HG03139 (cell line): Measurements from ENCODE around the gene CCDC141.

Source experiments
- ATAC-seq: cut with Tn5 transposase; IDR thresholded peaks from one replicate; pipeline ENCODE4 v1.9.1; 2021; ENCODE audit not compliant: unreplicated experiment

CCDC141 gene

DNA sequence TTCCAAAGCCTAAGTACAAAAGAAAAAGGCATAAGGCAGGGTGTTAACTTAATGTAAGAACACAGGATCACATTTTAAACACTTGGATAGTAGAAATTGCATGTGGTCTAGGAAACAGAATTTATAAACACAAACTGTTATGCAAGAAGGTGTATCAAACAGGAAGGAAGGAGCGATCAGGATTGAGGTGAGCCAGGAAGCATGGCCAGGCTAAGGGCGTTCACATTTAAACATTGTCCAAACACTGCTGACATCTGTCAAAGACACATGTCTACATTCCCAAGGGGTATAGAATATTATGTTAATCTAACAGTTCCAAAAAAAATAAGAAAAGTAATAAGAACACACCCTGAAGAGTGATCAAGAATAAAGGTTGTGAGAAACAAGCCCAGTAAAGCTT, 71.3 kb downstream of the CCDC141 start:
- ATAC-seq, result no peak

DNA sequence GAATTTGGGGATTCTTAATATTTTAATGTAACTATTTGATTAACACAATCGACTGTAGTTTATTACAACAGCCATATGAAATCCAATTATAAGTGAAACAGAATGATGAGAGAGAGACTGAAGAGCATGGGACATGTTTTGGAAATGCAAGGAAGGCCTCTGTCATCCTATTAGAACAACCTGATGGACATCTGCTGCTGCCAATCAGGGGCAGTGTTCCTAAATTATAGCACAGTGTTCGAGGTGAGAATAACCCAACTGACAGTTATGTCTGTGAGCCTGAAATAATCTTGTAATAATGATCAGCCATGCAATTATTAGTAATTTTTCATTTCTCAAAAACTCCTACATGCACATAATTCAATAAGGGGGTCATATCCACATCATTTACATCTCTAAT, 73.6 kb downstream of the CCDC141 start:
- no peak for ATAC-seq

DNA sequence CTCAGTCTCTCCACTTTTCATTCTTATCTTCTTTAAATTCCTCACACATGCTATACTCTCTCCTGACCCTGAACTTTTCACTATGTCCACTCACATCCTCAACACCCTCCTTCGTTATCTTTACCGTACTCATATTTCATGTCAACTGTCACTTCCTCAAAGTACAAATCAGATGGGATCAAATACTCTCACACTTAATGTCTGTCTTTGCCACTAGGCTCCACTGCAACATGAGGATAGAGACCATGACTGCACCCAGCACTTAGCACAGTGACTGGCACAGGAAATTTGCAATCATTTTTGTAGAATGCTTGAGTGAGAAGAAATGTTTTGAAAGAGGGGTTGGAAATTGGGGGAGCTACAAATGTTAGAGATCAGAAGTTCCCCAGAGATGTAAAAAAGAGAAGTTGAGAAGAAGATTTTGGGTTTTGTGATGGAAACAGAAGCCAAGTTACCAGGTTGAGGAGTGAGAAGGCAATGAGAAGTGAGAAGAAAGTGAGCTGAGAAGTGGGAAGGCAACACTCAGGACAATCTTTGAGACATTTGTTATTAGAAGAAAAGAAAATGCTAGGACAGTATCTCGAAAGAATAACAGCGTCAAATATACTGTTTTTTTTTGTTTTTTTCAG, 87.0 kb downstream of the CCDC141 start:
- no peak for ATAC-seq

DNA sequence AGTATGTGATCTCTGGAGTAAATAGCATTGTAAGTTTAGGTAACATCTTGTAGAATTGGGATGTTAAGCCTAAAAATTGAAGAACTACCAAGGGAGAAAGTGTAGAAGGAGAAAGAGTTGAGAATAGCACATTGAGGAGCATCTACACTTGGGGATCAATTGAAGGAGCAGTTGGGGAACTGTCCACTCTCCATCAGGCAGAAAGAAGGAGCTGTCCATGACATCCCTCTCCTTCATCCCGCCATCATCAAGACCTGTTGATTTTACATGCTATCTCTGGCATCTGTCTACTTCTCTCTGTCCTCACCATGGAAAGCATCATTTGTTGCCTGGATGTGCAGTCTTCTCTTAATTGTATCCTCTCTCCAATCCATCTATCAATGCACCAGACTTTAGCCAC, 87.8 kb downstream of the CCDC141 start:
- no peak for ATAC-seq

DNA sequence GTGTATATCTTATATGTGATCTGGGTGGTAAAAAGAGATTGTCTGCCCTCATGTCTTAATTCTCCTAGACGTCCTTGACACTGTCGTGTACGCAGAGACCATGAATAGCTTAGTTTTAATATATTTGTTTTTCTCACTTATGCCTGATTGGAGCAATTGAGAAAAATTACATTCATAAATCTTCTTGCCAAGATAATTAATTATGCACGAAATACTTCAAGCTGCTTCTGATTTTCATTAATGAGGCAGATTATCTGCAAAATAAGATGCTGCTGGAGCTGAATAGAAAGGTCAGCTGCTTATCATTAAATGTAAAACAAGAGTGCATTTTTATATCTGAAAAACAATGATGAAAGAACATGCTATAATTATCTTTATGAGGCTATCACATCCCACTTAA, 95.9 kb downstream of the CCDC141 start:
- no peak for ATAC-seq

DNA sequence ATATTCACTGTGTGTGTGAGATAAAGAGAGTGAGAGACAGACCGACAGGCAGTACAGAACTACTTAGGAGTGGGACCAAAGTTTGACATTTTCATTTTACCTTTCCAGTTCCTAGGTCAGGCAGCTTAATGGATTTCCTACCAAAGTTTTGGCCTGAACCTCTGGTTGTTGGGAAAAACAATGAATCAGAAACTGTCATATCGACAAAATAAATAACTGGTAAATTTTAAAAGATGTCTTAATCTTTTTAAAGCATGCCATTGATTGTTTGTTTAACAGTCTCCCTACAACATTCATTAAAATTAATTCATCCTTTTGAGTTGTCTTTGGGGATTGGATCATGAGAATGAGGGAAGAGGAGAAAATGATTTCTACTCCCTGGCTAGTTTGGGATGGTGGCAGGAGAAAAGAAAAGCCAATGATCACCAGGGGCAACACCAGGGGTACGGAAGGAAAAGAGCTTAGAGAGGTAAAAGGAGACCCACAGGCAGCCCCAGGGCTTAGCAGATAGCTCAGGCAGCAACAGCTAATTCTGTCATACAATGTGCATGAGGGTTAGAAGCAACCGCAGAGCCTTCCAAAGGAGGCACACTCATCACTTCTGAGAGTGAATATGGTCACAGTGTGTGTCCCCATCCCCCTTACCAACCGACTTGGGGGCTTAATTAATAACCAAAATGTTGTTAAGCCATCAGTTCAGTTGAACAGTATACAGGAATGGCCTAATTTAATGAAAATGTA, 98.5 kb downstream of the CCDC141 start:
- no peak for ATAC-seq

DNA sequence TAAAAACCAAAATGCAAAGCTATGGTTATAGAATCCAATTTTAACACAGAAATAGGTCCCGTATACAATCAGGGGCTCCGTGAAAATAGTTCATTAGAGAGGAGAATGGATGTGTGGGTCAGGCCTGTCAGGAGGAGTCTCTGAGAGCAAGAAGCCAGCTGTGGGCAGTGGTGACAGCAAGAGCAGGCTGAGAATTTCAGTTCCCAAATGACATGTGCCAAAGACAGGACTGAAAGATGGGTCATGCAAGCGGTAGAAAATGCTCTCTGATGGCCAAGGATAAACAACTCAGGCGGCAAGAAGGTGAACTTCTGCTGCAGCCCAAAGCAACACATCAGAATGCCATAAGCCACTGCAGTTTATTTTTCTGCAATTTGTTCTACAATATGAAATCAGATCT, 100.4 kb downstream of the CCDC141 start:
- no peak for ATAC-seq

DNA sequence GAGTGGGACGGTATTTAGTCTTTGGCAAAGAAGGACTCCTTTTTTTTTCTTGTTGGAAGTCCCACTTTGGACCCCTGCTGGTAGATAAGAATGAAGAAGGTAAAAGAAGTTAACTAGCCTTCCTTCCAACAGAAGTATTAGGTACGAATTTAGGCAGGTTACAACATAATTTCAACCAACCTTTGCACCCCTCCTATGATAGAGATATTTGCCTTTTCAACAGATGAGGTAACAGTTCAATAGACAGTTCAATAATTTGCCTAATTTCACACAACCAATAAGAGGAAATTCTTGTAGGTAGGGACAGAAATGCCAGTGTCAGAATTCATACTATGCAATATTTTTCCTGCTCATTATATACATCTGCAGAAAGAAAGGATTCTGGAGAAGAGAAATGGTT, 100.8 kb downstream of the CCDC141 start:
- ATAC-seq, result no peak

DNA sequence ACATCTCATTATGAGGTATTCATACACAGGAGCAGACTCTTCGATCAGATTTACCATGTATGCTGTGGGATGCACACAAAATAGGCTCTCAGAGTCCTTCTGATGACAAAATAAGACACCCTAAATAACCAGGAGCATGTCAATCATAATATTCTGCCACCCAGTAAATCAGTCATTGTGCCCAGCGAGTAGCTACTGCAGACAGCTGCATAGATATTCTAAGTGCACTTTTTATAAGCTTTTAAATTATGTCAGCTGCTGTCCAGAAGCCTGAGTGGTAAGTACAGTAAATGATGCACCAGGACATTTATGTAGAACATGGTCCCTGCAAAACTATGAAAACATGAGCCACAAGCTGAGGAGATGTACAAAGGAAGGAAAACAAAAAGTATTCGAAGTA, 102.9 kb downstream of the CCDC141 start:
- no peak for ATAC-seq

DNA sequence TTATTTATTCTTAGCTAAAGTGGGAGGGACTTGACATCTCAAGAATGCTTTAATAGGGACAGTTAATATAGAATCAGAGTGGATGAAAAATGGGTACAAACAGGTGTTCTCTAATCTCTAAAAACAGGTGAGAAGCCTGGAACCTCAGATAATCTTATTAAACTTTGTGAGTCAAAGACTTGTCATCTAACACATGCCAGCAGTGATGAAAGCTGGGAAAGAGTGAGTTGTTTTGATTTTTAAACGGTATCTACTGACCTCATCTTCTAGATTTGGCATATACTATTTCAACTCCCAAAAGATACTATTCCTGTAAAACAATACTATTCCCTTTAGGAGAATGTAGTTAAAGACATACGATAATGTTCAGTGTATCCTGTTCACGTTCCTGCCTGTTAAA, 103.4 kb downstream of the CCDC141 start:
- no peak for ATAC-seq

DNA sequence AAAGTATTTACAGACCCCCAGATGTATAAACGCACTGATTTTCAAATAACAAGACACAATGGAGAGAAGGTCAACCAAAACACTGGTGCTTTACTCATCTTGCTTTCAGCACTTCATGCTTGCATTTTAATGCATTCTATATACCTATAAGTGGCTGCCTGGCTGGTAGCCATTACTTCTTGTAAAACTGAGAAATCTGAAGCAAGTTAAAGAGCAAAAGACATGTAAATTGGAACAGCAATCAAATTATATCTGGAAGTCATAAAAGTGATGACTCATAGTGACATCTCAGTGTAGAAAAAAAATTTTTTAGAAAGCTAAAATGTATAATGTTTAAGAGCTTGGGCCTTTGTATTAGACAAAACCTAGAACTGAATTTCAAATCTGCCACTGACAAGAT, 106.2 kb downstream of the CCDC141 start:
- no peak for ATAC-seq

DNA sequence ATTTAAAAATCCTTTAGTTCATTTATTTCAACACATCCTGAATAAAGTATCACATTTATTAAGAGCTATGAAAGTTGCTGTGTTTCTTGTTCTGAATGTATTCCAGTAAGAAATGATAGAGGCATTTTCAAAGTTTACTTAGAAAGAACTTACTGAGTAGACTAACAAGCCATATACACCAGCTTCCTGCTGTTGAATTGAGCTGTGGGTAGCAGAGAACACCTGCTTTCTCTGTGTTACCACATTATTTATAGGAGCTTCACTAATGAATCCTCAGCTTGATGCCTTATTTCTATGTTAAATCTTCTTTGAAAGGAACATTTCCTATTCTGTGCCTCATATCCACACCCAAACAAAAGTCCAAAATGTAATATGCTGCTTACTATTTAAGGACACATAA, 115.4 kb downstream of the CCDC141 start:
- no peak for ATAC-seq

DNA sequence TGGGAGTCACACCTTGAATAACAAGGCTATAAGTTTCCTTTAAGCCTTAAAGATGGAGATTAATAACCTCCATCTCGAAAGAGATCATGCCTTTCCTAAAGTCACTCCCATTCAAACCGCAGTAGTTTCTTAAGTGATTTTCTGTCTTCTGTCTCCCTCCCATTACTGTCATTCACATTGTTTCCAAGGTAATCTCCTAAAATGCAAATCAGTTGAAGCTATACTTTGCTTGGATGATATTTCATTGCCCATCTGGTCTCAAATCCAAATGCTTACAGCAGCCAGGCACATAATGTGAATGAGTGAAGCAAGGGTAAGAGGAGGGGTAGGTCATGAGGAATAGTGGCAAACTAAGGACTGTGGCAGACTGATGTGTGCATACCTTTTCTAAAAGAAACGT, 116.4 kb downstream of the CCDC141 start:
- no peak for ATAC-seq

DNA sequence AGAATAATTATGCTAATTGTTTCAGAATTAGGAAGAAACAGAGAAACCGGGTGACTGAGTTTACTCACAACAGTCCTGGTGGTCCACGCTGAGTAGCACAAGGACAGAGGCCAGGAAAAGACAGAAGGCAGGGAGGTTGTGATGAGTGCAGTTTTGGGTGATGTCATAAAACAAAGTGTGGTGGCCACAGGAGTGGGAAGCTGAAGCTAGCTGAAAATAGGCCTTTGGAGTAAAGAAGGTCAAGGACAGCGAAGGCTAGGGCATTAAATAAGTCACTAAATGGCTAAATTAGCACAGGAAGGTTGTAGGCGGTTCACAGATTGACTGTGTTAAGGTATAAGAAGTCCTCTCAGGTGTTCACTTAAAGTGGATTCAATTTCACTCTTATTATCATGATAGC, 121.9 kb downstream of the CCDC141 start:
- ATAC-seq, result no peak

DNA sequence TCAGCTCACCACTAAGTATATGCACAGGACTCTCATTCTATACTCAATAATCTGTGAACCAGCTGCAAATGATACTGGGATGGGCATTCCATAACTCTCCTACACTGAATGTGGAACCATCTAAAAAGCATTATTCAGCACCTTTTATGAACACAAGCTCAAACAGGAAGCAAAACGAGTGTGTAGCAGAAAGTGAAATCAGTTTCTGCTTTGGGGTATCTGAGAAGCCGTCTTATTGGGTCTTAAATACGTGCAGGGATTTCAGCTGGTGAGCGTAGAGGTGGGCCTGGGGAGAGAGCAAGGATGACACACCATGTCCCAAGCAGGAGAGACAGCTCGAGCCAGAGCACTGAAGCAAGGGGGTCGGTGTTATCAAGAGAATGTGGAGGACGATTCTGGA, 122.8 kb downstream of the CCDC141 start:
- ATAC-seq, result no peak

DNA sequence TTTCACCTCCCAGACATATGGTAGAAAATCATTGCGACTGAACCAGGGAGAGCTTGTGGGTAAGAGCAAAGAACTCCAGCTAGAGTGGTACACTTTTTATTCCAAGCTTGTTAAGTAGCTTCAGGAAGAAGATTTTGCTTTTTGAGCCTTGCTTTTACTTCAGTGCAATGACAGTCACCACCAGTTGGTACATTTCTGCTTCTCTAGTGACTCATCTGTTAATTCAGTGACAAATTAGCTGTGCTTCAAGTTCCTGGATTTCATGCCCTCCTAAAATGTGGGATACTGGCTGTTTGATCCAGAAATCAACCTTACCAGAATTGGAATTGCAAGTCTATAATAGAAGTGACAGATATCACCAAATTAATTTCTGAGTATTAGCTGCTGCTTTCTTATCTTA, 125.1 kb downstream of the CCDC141 start:
- no peak for ATAC-seq

DNA sequence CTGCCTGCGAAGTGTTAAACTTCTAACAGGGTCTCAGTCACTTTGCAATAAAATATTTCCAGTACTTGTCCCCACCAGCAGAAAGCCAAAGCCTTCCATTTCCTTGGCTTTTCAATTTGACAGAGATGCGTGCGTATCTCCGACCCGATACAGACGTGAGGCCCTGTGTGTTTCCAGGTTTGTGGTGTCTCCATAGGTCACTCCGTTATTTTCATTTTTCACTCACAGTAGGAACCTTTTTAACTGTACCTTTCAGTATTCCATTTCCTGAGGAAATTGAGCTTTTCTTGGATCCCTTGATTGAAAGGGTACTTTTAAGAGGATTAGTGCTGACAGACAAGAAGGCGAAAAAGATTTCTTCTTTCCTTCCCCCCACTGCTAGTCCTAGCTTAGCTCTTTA, 126.4 kb downstream of the CCDC141 start:
- ATAC-seq, result no peak

DNA sequence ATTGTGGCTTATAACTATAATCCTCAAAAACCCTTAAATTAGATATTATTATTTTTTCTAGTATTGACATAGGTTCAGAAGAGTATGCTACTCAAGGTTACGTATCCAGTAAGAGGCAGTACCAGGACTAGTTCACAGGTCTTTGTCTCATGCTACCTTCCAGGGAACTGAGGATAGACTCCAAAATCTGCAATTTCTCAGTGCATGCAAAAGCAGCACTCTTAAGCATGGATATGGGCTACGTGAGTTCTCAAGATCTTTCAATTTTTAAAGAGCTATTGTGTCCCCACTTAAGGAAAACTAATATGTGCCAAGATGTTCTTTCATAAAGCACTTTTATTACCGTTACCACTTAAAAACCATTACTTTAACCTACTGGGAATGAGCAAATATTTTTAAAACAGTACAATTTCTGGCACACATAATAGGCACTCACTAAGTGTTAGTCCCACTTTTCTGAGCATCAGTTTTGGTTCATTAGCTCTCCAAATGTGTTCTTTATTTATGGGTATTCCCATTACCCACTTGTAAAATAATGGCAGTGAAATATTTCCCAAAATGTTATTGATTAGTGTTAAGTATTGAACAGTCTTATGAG, 128.9 kb downstream of the CCDC141 start:
- no peak for ATAC-seq

DNA sequence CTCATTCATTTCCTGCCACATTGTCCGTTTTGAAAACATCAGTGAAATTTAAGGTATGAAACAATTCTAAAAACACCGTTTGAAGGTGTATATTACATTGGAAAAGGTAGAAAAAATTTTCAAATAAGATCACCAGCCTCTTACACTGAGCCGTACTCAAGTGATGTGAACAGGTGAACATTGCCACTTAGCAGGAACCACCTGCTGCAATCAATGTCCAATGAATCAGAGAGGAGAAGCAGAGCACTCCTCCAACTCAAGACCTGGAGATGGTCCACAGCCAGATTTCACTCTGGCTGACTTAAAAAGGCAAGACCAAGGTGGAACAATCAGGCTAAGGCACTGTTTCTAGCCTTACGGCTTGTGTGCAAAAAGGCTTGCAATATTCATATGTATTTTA, 132.4 kb downstream of the CCDC141 start:
- no peak for ATAC-seq

DNA sequence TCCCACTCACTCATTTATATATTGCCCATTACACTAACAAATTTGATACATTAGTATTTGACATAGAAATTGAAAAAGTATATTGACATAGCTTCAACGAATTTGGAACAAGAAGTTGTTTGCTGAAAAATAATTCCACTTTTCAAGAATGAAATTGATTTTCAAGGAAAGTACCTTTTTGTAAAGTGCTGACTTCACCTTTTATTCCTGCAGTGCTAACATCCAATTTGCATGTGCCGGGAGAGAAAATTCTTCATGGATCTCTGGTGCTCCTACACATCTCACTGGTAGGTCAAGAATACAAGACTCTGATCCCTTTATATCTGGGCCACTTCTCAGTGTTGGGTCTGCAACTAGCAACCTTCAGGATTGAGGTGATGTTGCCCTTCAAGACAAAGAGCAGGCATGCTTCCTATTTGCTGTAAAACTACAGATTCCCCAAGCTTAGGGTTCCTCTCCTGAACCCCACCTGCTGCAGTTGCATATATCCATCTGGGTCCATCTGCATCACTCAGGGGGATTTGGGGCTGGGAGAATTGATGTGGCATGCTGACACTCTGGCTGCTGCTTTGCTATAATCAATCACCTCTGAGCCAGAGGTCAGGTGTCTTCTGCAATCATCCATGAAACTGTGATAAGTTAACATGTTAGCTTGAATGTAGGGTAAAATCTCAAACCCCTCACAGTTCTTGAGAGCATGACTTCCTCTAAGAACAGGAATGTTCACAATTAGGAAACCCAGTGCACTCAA, 134.3 kb downstream of the CCDC141 start:
- ATAC-seq, result no peak

DNA sequence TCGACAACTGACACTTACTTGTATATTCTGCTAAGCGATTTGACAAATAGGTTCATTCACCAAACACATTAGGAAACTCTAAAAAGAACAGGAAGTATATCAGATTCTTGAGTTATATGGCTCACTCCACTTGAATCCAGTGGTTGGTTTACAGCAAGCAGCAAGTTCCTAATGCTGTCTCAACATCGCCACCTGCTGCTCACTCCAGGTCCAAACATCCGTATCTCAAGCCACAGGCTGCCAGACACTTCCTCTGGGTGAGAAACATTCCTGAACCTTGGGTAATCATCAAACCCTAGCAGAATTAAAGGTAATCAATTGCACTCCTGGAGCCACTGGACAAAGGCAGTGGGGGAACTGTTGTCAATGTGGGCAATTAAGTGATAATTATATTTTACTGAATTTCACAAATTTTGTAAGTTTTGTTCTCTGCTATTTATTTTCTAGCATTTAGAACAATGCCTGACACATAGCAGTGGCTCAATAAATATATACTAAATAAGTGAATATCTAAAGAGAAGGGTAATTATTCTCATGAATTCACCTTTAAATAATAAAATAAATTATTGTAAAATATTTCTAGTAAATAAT, 135.6 kb downstream of the CCDC141 start:
- ATAC-seq, result peak; percentile 93

DNA sequence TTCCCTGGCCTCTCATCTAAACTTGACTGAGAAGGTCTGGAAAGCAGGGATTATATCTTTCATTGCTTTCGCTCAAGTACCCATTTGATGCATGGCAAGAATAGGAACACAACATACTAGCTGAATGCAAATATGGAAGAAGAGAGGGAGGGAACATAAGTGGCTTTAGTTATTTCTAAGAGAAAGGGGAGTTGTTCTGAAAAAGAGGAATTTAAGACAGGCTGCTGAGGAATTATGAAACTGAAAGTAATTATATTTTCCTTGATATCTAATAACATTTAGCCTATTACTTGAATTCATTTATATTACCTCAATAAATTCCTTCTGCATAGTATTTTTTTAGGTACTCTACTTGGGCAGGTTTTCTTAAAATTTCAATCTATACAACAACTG, 136.9 kb downstream of the CCDC141 start:
- ATAC-seq, result no peak
